Measurements from ENCODE around the gene P2RX1. TPM values are rescaled to one million over a fixed set of nuclear protein-coding genes. Genes with fewer than 3 reads are reported as not detected.

P2RX1 gene
- polyA plus RNA-seq, 3 donors = 22.9 to 117 (median 33.8) TPM

- Histone ChIP-seq H4K20me1 (ENCODE audit: insufficient read depth, low read length) (no peaks in the 10 kb centered on the region), H3K27ac (ENCODE audit: low read depth in 1 of 2, low read length in 2 of 2) (peak overlapping the region; percentile 31 to 61), H3K27me3 (ENCODE audit: control insufficient read depth in 2 of 2, insufficient read depth in 2 of 2, low read length in 2 of 2) (no peaks in the 10 kb centered on the region), H3K9me3 (replicated peaks in 1 of 2; ENCODE audit: control insufficient read depth in 1 of 2, insufficient read depth in 1 of 2, low read length in 2 of 2) (no peaks in the 10 kb centered on the region), H3K36me3 (replicated peaks in 1 of 2; ENCODE audit: control insufficient read depth in 1 of 2, insufficient read depth in 2 of 2, low read length in 2 of 2) (peaks cover 29 to 43% of the 10 kb centered on the region in 2 donors), H3K9ac (ENCODE audit: insufficient read depth, low read length, poor library complexity, severe bottlenecking) (no peak overlapping the region), H3K4me1 (ENCODE audit: control insufficient read depth in 1 of 2, insufficient read depth in 2 of 2, low read length in 2 of 2) (peaks cover 47 to 58% of the 10 kb centered on the region in 2 donors), H3K4me3 (replicated peaks in 1 of 3; ENCODE audit: low read depth in 2 of 3, low read length in 3 of 3) (peak overlapping the region in 1 of 3 experiments; percentile 15), H2AFZ (ENCODE audit: insufficient read depth, low read depth, low read length, poor library complexity, severe bottlenecking) (no peak overlapping the region), H3K79me2 (ENCODE audit: insufficient read depth, low read length) (no peaks in the 10 kb centered on the region), H3K4me2 (replicated peaks; ENCODE audit: extremely low read depth, low read length, poor library complexity, severe bottlenecking) (peak overlapping the region; percentile 11)
- H3K27ac Mint-ChIP-seq = peak overlapping the region; percentile 77 to 92 (median 85)
- H3K27me3 Mint-ChIP-seq (ENCODE audit: low read depth in 3 of 3) = peaks cover 9 to 13% (median 10%) of the 10 kb centered on the region in 3 donors
- no peak overlapping the region for H3K4me3 Mint-ChIP-seq
- peaks cover 36 to 48% of the 10 kb centered on the region in 2 donors for H3K36me3 Mint-ChIP-seq
- TF ChIP-seq CTCF (IDR thresholded peaks at IDR 0.05) = no peak
- H3K9me3 Mint-ChIP-seq = no peaks in the 10 kb centered on the region
- 100% methylated on average over 2 of the region's 3 CpGs for WGBS (ENCODE audit: insufficient coverage)
- intact Hi-C loops (cut with micrococcal nuclease) = no loop called here
- DNase-seq = no peak
- peaks cover 45% of the 10 kb centered on the region for H3K4me1 Mint-ChIP-seq
These were observed 20.9 kb downstream of the P2RX1 start for GRCh38 chr17:3895354-3895753.

GRCh38 chr17:3894911-3895343 is 21.3 kb downstream of the P2RX1 start:
- TF ChIP-seq CTCF (IDR thresholded peaks at IDR 0.05) = no peak
- Histone ChIP-seq H3K4me1 (ENCODE audit: control insufficient read depth in 1 of 2, insufficient read depth in 2 of 2, low read length in 2 of 2) (peaks cover 52 to 62% of the 10 kb centered on the region in 2 donors), H3K4me2 (replicated peaks; ENCODE audit: extremely low read depth, low read length, poor library complexity, severe bottlenecking) (peak overlapping the region; percentile 11), H3K27me3 (ENCODE audit: control insufficient read depth in 2 of 2, insufficient read depth in 2 of 2, low read length in 2 of 2) (no peaks in the 10 kb centered on the region), H3K9ac (ENCODE audit: insufficient read depth, low read length, poor library complexity, severe bottlenecking) (no peak overlapping the region), H3K4me3 (replicated peaks in 1 of 3; ENCODE audit: low read depth in 2 of 3, low read length in 3 of 3) (peak overlapping the region in 1 of 3 experiments; percentile 15), H3K9me3 (replicated peaks in 1 of 2; ENCODE audit: control insufficient read depth in 1 of 2, insufficient read depth in 1 of 2, low read length in 2 of 2) (no peaks in the 10 kb centered on the region), H3K79me2 (ENCODE audit: insufficient read depth, low read length) (no peaks in the 10 kb centered on the region), H2AFZ (ENCODE audit: insufficient read depth, low read depth, low read length, poor library complexity, severe bottlenecking) (no peak overlapping the region), H4K20me1 (ENCODE audit: insufficient read depth, low read length) (no peaks in the 10 kb centered on the region), H3K36me3 (replicated peaks in 1 of 2; ENCODE audit: control insufficient read depth in 1 of 2, insufficient read depth in 2 of 2, low read length in 2 of 2) (peaks cover 29 to 39% of the 10 kb centered on the region in 2 donors), H3K27ac (ENCODE audit: low read depth in 1 of 2, low read length in 2 of 2) (peak overlapping the region; percentile 31 to 61)
- H3K27ac Mint-ChIP-seq = peak overlapping the region; percentile 77 to 92 (median 85)
- WGBS (ENCODE audit: insufficient coverage) = 3% methylated on average over 2 of the region's 2 CpGs
- H3K36me3 Mint-ChIP-seq = peaks cover 38 to 44% of the 10 kb centered on the region in 2 donors
- H3K4me1 Mint-ChIP-seq = peaks cover 49% of the 10 kb centered on the region
- intact Hi-C loops (cut with micrococcal nuclease) = loop anchor here (5.0 kb wide), 1 partner anchor 48 kb away; the partner anchor contains the start of gene NCBP3 (in 2 of the 2)
- peak overlapping the region; percentile 7 to 29 for H3K4me3 Mint-ChIP-seq
- H3K27me3 Mint-ChIP-seq (ENCODE audit: low read depth in 3 of 3) = peaks cover 10 to 16% (median 11%) of the 10 kb centered on the region in 3 donors
- no peaks in the 10 kb centered on the region for H3K9me3 Mint-ChIP-seq
- peak in 2 of 3 donors; percentile 39 to 52 for DNase-seq

All from CD14-positive monocyte (primary cell).